ENCODE results near the gene JOSD2. TPM values are rescaled to one million over a fixed set of nuclear protein-coding genes. Genes with fewer than 3 reads are reported as not detected.
"Not testable (repeated sequence)": the region's sequence is repeated elsewhere in the genome, so short reads cannot be mapped to it uniquely, and the experiment has no call there.

The JOSD2 gene
- total RNA-seq, 2 experiments from 2014 or later, result 26.2 to 27.0 TPM

GRCh38 chr19:50528052-50528451, 17.1 kb upstream of the JOSD2 start:
- H3K4me1 Mint-ChIP-seq, H3K27ac Mint-ChIP-seq, H3K9me3 Mint-ChIP-seq, H3K36me3 Mint-ChIP-seq, H3K4me3 Mint-ChIP-seq, DNase-seq: not testable (repeated sequence)
- peaks cover 26% of the 10 kb centered on the region for H3K27me3 Mint-ChIP-seq

GRCh38 chr19:50522881-50523280, 11.9 kb upstream of the JOSD2 start:
- Mint-ChIP-seq H3K4me1 (no peaks in the 10 kb centered on the region), H3K9me3 (no peaks in the 10 kb centered on the region), H3K27me3 (peaks cover 14% of the 10 kb centered on the region), H3K27ac (no peak overlapping the region), H3K36me3 (no peaks in the 10 kb centered on the region), H3K4me3 (no peak overlapping the region)
- DNase-seq, result no peak

- no peaks in the 10 kb centered on the region for H3K9me3 Mint-ChIP-seq
- H3K27me3 Mint-ChIP-seq, result peaks cover 20% of the 10 kb centered on the region
- DNase-seq, result no peak
- H3K4me3 Mint-ChIP-seq, result no peak overlapping the region
- no peak overlapping the region for H3K27ac Mint-ChIP-seq
- H3K4me1 Mint-ChIP-seq, result no peaks in the 10 kb centered on the region
- H3K36me3 Mint-ChIP-seq, result no peaks in the 10 kb centered on the region
Measured at GRCh38 chr19:50520822-50521465, 10.0 kb upstream of the JOSD2 start.

- no peak for DNase-seq
- Mint-ChIP-seq H3K9me3 (no peaks in the 10 kb centered on the region), H3K4me1 (peaks cover 2% of the 10 kb centered on the region), H3K27ac (no peak overlapping the region), H3K36me3 (no peaks in the 10 kb centered on the region), H3K27me3 (peaks cover 32% of the 10 kb centered on the region), H3K4me3 (no peak overlapping the region)
Measured at GRCh38 chr19:50519006-50519575, 8.1 kb upstream of the JOSD2 start.

- Mint-ChIP-seq H3K4me1 (peaks cover 2% of the 10 kb centered on the region), H3K27ac (no peak overlapping the region), H3K36me3 (no peaks in the 10 kb centered on the region), H3K4me3 (no peak overlapping the region), H3K27me3 (peaks cover 35% of the 10 kb centered on the region), H3K9me3 (no peaks in the 10 kb centered on the region)
- DNase-seq, result no peak
Measured at GRCh38 chr19:50518091-50519005, 7.4 kb upstream of the JOSD2 start.

- Mint-ChIP-seq H3K4me3 (no peak overlapping the region), H3K27me3 (peaks cover 39% of the 10 kb centered on the region), H3K27ac (no peak overlapping the region), H3K9me3 (no peaks in the 10 kb centered on the region), H3K36me3 (no peaks in the 10 kb centered on the region), H3K4me1 (peaks cover 2% of the 10 kb centered on the region)
- no peak for DNase-seq
Measured at GRCh38 chr19:50517704-50518075, 6.7 kb upstream of the JOSD2 start.

- Mint-ChIP-seq H3K36me3 (no peaks in the 10 kb centered on the region), H3K9me3 (no peaks in the 10 kb centered on the region), H3K4me1 (peaks cover 2% of the 10 kb centered on the region), H3K27me3 (peaks cover 39% of the 10 kb centered on the region), H3K4me3 (no peak overlapping the region), H3K27ac (no peak overlapping the region)
- no peak for DNase-seq
Measured at GRCh38 chr19:50516964-50517703, 6.1 kb upstream of the JOSD2 start.

- H3K9me3 Mint-ChIP-seq, result no peaks in the 10 kb centered on the region
- peaks cover 2% of the 10 kb centered on the region for H3K4me1 Mint-ChIP-seq
Measured at GRCh38 chr19:50516456-50516855, 5.5 kb upstream of the JOSD2 start.

GRCh38 chr19:50515168-50515561, 4.2 kb upstream of the JOSD2 start:
- H3K36me3 Mint-ChIP-seq, result peaks cover 2% of the 10 kb centered on the region
- no peak for DNase-seq
- no peak overlapping the region for H3K27ac Mint-ChIP-seq
- H3K4me3 Mint-ChIP-seq, result no peak overlapping the region
- H3K4me1 Mint-ChIP-seq, result peaks cover 4% of the 10 kb centered on the region
- peaks cover 45% of the 10 kb centered on the region for H3K27me3 Mint-ChIP-seq
- H3K9me3 Mint-ChIP-seq, result no peaks in the 10 kb centered on the region

More at GRCh38 chr19:50516456-50516855, 5.5 kb upstream of the JOSD2 start:
- Mint-ChIP-seq H3K27ac (no peak overlapping the region), H3K4me3 (no peak overlapping the region), H3K27me3 (peaks cover 43% of the 10 kb centered on the region), H3K36me3 (no peaks in the 10 kb centered on the region)
- no peak for DNase-seq

GRCh38 chr19:50514346-50515167, 3.6 kb upstream of the JOSD2 start:
- no peak for DNase-seq
- peaks cover 43% of the 10 kb centered on the region for H3K27me3 Mint-ChIP-seq
- no peak overlapping the region for H3K4me3 Mint-ChIP-seq
- H3K36me3 Mint-ChIP-seq, result peaks cover 2% of the 10 kb centered on the region
- H3K27ac Mint-ChIP-seq, result no peak overlapping the region
- no peaks in the 10 kb centered on the region for H3K9me3 Mint-ChIP-seq
- H3K4me1 Mint-ChIP-seq, result peaks cover 4% of the 10 kb centered on the region

GRCh38 chr19:50513746-50514345, 2.9 kb upstream of the JOSD2 start, which contains the start of gene ASPDH:
Gene ASPDH (minus strand): TSS chr19:50513913. CDS start chr19:50513823, 90 bp downstream.
- Mint-ChIP-seq H3K36me3 (peaks cover 2% of the 10 kb centered on the region), H3K4me1 (peaks cover 4% of the 10 kb centered on the region), H3K27me3 (peaks cover 40% of the 10 kb centered on the region), H3K9me3 (no peaks in the 10 kb centered on the region), H3K4me3 (no peak within 1 kb of the TSS), H3K27ac (peak within 1 kb of the TSS; percentile 6)
- DNase-seq, result no peak

- peak overlapping the region; percentile 6 for H3K27ac Mint-ChIP-seq
- DNase-seq, result no peak
- H3K36me3 Mint-ChIP-seq, result peaks cover 4% of the 10 kb centered on the region
- H3K4me3 Mint-ChIP-seq, result no peak overlapping the region
- H3K9me3 Mint-ChIP-seq, result no peaks in the 10 kb centered on the region
- H3K27me3 Mint-ChIP-seq, result peaks cover 36% of the 10 kb centered on the region
- H3K4me1 Mint-ChIP-seq, result peaks cover 4% of the 10 kb centered on the region
Measured at GRCh38 chr19:50512999-50513745, 2.2 kb upstream of the JOSD2 start.

All from activated naive CD8-positive, alpha-beta T cell treated with anti-CD3 and anti-CD28 coated beads for 36 hours (primary cell).